ENCODE data around the gene SLC22A23. TPM values are rescaled to one million over a fixed set of nuclear protein-coding genes. Genes with fewer than 3 reads are reported as not detected.

SLC22A23 gene
- total RNA-seq, 1 experiment from 2014 or later, result 6.8 TPM

- Mint-ChIP-seq H3K27ac (no peak overlapping the region; a peak in 1 of 7 replicates), H3K27me3 (ENCODE audit: low read depth) (peaks cover 14% of the 10 kb centered on the region), H3K36me3 (ENCODE audit: insufficient read depth in 1 of 3, low read depth in 3 of 3) (peaks cover 0 to 2% (median 0%) of the 10 kb centered on the region in 3 experiments; a peak in 2 of 7 replicates), H3K9me3 (peaks cover 0 to 2% of the 10 kb centered on the region in 2 experiments; a peak in 2 of 5 replicates), H3K4me1 (peaks cover 20 to 21% of the 10 kb centered on the region in 2 experiments), H3K4me3 (peak overlapping the region; percentile 0 to 34; a peak in 2 of 5 replicates)
- H4K20me1 ChIP-seq (ENCODE audit: control insufficient read depth, insufficient read depth, insufficient read length), result no peaks in the 10 kb centered on the region
- no peak for DNase-seq
- H2BK120ac ChIP-seq (ENCODE audit: low read depth, low read length, poor library complexity, severe bottlenecking), result no peak overlapping the region
- H3K56ac ChIP-seq (ENCODE audit: insufficient read length, low read depth, low read length), result no peak overlapping the region
- no peak overlapping the region for H2BK5ac ChIP-seq (ENCODE audit: insufficient read length, low read length)
- no peak overlapping the region for H3K23ac ChIP-seq (ENCODE audit: insufficient read length, low read depth, low read length)
- H3K18ac ChIP-seq (ENCODE audit: insufficient read length, low read depth, low read length), result no peak overlapping the region
- no peak overlapping the region for H4K91ac ChIP-seq (ENCODE audit: insufficient read length, low read depth, low read length)
- H3K27ac ChIP-seq (ENCODE audit: insufficient read length, low read depth, low read length), result no peak overlapping the region
- peak overlapping the region; percentile 100 for H3K4me2 ChIP-seq (ENCODE audit: insufficient read depth, insufficient read length, low read length)
- H4K8ac ChIP-seq (replicated peaks; ENCODE audit: insufficient read length, low read depth, low read length), result no peak overlapping the region
- no peak overlapping the region for H3K9ac ChIP-seq (ENCODE audit: extremely low read depth, insufficient read length, low read length)
- no peak overlapping the region for H4K5ac ChIP-seq (ENCODE audit: insufficient read length, low read depth, low read length)
- no peaks in the 10 kb centered on the region for H3K9me3 ChIP-seq (ENCODE audit: control insufficient read depth, low read depth, low read length)
- no peak overlapping the region for H2BK20ac ChIP-seq (ENCODE audit: low read depth, low read length, poor library complexity, severe bottlenecking)
- no peak overlapping the region for H3T11ph ChIP-seq (ENCODE audit: low read length)
- H2AFZ ChIP-seq (ENCODE audit: low read length), result no peak overlapping the region
- H3K27me3 ChIP-seq (ENCODE audit: insufficient read depth, low read length), result no peaks in the 10 kb centered on the region; the same call in 1 of the 2 replicates
- TF ChIP-seq CTCF (conservative IDR thresholded peaks at IDR 0.05), result no peak
- H3K14ac ChIP-seq (ENCODE audit: insufficient read depth, low read length), result no peak overlapping the region
- H2BK12ac ChIP-seq (ENCODE audit: insufficient read length, low read depth, low read length), result no peak overlapping the region
- no peak overlapping the region for H2AK5ac ChIP-seq (ENCODE audit: insufficient read length, low read length)
- no peak overlapping the region for H2BK15ac ChIP-seq (ENCODE audit: low read depth, low read length)
- H3K79me1 ChIP-seq (ENCODE audit: insufficient read depth, low read depth, low read length, poor library complexity, severe bottlenecking), result peaks cover 8% of the 10 kb centered on the region
- peaks cover 19% of the 10 kb centered on the region; the same call in 1 of the 2 replicates for H3K79me2 ChIP-seq (ENCODE audit: insufficient read depth, low read length)
- peaks cover 10% of the 10 kb centered on the region for H3K4me1 ChIP-seq (ENCODE audit: insufficient read depth, low read length)
- H3K23me2 ChIP-seq (ENCODE audit: insufficient read length, low read depth, low read length, poor library complexity, severe bottlenecking), result peaks cover 22% of the 10 kb centered on the region
- no CpG with 5 or more reads among the region's 6 CpGs for WGBS (ENCODE audit: extremely low coverage, insufficient read length, low lambda C conversion rate)
- H3K4ac ChIP-seq (ENCODE audit: low read depth, low read length), result no peak overlapping the region
Measured at GRCh38 chr6:3458706-3459421, 2.0 kb upstream of the SLC22A23 start.
